HG03571 (cell line): ENCODE results near the gene CHTF18.

Source experiments
- ATAC-seq: cut with Tn5 transposase; IDR thresholded peaks from one replicate; pipeline ENCODE4 v1.9.1; 2021; ENCODE audit not compliant: unreplicated experiment

Gene CHTF18

DNA sequence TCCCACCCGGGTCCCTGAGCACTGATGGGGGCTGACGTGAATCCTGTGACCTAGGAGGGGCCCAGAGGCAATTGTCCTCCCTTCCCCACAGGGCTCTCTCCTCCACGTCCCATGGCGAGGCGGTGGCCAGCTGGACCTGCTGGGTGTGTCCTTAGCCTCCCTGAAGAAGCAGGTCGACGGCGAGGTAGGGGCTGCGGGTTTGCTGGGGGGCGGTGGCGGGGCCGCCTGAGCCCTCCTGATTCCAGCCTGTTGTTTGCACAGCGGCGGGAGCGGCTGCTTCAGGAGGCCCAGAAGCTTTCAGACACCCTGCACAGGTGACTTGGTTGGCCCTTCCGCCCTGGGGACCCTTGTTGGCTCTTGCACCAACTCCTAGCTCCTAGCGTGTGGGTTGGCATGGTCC, 1.7 kb downstream of the CHTF18 start:
- no peak for ATAC-seq

DNA sequence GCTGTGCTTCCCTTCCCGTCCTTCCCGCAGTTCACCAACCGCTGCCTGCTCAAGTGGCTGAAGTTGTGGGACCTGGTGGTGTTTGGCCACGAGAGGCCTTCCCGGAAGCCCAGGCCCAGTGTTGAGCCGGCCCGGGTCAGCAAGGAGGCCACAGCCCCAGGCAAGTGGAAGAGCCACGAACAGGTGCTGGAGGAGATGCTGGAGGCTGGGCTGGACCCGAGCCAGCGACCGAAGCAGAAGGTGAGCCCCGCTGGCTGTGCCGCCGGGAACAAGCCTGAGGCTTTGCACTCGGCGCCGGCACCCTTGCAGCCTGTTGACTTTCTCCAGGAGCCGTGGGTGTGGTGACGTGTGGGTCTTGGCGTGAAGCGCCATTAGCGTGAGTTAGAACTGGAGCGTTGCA, 2.7 kb downstream of the CHTF18 start:
- no peak for ATAC-seq

DNA sequence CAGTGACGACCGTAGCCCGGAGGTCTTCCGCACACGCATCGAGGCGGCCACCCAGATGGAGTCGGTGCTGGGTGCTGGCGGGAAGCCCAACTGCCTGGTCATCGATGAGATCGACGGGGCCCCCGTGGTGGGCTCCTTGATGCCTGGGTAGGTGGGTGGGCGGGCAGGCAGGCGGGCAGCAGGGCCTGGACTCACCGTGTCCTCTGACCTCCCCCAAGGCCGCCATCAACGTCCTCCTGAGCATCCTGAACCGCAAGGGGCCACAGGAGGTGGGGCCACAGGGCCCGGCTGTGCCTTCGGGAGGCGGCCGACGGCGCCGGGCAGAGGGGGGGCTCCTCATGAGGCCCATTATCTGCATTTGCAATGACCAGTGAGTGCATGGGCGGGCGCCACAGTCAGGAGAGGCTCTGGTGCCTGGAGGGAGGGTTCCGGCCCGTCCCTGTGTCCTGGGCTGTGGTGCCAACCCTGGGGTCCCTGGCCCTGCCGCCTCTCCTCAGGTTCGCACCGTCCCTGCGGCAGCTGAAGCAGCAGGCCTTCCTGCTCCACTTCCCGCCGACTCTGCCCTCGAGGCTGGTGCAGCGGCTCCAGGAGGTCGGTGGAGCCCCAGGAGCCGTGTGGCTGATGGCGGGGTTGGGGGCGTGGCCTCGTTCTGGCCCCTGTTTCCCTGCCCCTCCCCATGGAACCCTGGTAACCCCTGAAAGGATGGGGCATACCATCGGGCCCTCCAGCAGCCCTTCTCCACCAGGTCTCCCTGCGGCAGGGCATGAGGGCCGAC, 4.0 kb downstream of the CHTF18 start:
- no peak for ATAC-seq

DNA sequence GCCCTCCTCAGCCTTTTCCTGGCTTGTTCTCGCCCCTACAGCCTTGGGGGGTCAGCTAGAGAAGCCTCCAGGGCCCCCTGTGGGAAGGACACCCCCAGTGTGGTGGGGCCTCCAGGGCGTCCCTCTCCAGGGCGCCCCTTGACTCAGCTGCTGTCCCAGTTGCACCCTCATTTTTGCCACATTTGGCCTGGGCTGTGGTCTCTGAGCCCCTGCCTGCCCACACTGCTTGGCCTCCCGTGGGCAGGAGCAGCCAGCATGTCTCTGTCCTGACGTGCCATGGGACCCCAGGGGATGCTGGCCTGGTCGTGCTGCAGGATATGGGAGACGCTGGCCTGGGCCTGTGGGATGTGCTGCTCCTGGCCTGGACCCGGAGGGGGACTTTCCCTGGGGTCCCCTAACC, 5.0 kb downstream of the CHTF18 start:
- ATAC-seq: no peak

DNA sequence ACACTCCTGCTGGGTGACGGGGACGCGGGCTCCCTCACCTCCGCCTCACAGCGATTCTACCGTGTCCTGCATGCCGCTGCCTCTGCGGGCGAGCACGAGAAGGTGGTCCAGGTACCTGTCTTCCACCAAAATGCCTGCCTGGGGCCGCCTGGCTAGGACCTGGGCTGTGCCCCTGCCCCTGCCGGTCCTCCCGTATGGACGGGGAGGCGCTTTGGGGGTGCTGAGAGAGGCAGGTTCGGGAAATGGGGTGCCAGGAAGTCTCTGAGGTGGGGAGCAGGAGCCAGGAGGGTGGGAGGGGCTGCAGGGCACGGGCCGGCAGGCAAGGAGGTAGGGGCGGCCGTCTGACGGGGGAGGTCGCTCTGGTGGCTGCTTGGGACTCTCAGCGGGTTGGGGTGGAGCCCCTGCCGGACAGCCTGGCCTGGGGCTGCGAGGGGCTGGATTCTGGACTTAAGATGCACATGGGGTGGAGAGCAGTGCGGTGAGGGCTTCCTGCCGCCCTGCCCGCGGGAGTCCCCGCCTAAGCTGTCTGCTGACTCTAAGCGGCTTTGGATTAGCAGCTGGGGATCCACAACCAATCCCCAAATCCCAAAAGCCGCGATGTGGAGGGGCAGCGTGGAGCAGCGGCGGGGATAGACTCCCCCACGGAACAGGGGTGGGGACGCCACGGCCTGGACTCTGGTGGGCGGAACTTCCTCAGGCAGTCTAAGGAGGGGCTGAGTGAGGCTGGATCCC, 5.8 kb downstream of the CHTF18 start:
- ATAC-seq: no peak

DNA sequence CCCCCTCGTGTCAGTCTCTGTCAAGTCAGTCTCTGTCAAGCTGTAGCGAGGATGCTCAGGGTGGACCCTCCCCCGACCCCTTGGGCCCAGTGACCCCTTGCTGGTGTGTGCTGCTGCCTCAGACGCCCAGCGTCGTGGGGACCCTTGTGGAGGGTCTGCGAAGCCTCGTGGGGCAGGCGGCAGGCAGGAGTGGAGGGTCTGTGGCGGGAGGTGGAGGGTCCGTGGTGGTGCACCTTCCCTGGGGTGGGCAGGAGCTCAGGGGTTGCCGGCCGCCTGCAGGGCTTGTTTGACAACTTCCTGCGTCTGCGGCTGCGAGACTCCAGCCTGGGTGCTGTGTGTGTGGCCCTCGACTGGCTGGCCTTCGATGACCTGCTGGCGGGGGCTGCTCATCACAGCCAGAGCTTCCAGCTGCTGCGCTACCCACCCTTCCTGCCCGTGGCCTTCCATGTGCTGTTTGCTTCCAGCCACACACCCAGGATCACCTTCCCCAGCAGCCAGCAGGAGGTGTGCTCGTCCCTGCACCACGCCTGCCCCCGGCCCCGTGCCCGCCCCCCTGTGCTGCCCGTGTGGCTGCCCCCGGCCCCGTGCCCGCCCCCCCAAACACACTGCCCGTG, 6.5 kb downstream of the CHTF18 start:
- ATAC-seq: no peak

DNA sequence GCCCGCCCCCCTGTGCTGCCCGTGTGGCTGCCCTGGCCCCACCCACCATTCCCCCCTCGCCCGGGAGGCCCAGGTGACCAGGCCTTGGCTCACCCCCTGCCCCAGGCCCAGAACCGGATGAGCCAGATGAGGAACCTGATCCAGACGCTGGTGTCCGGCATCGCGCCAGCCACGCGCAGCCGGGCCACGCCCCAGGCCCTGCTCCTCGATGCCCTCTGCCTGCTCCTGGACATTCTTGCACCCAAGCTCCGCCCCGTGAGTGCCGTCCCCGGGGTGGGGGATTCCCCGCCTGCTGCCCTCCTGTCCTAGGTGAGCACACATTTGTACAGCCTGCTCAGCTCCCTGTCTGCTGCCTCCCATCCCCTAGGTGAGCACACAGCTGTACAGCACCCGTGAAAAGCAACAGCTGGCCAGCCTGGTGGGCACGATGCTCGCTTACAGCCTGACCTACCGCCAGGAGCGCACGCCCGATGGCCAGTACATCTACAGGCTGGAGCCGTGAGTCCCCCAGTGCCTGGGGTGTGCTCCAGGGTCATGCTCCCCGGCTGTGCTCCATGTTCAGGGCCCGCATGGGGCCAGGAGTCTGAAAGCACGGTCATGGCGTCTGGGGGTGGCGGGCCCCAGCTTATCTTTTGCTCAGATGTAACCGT, 7.3 kb downstream of the CHTF18 start:
- no peak for ATAC-seq

DNA sequence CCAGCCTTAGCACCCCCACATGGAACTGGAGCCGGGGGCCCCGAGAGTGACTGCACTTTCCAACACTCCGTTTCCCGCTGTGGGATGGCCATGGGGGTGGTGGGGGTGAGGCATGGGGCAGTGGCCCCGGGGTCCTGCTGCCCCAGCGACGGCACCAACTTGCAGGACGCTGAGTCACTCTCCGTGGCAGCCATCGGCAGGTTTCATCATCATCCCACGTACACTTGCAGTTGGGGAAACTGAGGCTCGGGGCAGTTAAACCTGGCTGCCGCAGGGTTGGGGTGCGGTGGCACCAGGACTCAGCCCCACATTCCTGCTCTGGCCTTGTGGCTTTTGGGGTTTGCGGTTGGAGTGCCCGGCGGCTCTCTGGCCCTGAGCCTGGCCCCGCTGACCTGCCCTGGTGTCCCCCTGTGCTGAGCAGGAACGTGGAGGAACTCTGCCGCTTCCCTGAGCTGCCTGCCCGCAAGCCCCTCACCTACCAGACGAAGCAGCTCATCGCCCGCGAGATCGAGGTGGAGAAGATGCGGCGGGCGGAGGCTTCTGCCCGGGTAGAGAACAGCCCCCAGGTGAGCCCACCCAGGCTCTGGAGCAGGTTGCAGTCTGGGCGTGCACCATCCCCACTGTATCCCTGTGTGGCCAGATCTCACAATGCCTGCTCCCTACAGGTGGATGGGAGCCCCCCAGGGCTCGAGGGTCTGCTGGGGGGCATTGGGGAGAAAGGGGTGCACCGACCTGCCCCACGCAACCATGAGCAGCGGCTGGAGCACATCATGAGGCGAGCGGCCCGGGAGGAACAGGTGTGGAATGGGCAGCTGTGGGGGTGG, 8.1 kb downstream of the CHTF18 start:
- no peak for ATAC-seq

DNA sequence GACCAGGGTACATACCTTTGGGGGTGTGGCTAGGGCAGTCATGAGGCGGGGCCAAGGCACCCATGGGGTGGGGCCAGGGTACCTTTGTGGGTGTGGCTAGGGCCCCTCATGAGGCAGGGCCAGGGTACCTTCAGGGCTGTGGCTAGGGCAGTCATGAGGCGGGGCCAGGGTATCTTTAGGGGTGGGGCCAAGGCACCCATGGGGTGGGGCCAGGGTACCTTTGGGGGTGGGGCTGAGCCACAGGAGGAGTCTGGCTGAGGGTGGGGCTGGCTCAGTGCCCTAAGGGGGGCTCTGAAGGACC, 8.7 kb downstream of the CHTF18 start:
- no peak for ATAC-seq

DNA sequence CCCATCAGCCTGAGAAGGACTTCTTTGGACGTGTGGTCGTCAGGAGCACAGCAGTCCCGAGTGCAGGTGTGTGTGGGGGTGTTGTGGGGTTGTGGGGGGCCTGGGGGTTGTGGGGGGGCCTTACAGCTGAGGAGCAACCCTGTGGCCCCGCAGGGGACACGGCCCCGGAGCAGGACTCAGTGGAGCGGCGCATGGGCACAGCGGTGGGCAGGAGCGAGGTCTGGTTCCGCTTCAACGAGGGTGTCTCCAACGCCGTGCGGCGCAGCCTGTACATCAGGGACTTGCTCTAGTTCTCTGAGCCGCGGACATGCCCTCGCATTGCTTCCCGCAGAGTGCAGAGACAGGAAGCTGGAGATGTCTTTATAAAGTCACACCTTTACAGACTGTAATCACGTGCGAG, 9.3 kb downstream of the CHTF18 start:
- ATAC-seq: no peak

DNA sequence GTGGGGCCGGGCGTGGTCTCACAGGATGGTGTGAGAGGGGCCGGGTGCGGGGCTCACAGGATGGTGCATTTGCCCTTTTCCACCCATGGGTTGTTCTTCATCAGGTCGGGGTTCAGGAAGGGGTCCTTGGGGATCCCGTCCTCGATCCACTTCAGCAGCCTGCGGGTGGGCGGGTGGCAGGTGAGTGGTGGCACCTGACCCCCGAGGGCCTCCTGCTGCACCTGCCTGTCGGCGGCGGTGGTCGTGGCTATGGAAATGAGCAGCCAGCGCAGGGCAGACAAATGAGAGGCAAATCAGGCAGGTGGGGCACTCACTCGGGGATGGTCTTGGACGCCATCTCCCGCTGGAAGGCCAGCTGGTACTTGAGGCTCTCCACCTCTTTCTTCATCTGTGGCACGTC, 10.2 kb downstream of the CHTF18 start:
- ATAC-seq: no peak

DNA sequence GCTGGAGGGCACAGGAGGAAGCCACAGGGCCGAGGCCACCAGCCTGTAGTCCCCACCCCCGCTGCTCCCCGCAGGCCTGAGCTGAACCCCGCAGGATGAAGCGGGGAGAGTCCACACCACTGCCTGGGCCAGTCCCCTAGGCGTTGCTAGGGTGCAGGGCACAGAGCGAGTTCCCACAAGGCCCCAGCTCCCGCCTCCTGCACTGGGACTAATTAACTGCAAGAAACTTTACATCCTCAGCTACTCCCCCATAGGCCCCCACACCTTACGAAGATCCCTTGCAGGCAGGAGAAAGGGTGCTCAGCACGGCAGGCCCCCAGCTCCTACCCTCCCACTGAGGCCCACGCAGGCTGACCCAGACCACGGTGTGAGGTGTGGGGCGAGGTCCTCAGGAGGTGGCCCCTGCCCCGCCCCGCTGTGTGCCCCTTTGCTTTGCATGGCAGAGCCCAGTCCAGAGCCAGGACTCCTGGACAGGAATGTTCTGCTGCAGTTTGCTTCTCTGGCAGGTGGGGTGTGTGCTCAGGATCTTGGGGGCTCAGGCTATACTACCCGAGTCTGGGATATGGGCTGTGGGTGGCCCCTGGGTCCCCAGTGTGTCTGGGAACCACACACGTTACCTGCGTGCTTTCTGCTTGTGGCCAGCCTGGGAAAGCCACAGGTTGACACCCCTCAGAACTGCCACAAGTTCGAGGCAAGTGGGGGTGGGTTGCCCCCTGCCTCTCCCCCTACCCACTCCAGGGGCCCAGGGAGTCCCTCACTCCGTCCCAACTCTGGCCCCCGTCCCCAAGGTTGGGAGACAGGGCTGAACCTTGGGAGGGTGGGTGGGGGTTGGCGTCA, 10.9 kb downstream of the CHTF18 start:
- no peak for ATAC-seq

DNA sequence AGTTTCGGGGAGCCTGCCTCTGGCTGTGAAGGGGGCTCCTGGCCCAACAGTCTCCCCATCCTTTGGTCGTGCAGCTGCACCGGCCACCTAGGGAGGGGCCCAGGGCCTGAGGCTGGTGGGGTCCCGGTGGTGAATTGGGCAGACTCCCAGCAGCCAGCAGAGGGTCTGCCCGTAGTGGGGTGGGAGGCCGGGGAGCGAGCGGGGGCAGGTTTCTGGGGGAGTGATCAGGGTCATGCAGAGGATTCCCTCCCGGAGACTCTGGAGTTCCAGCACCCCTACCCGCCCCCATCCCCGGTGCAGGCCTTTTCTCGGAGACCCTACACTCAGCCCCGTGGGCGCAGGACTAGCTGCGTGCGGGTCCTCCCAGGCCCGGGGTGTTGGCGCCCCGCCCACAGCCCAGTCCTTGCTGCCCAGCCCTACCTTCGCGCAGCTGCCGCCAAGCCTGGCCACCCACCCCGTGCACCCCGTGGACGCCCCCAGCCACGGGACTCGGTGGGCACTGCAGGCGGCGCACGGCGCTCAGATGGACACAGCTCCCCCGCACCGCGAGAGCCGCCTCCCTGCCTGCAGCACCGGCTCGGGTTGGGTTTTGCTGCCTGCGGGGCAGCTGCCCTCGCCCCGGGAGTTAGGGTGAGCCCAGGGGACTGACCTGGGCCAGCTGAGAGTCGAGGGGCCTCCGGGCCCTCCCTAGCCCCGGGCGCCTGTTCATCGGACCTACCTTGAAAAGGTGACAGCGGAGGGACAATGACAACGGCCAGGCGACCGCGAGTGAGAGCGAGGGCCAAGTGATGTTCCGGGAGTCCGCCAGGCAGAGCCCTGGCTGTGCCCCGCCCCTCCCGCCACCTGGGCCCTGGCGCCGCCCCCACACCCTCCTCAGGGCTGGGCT, 11.8 kb downstream of the CHTF18 start, which contains the start of gene GNG13:
Gene GNG13, minus strand, starts transcription at position 787 of the 886 bp plus-strand sequence. CDS start 1,657 bp downstream, outside the sequence.
- ATAC-seq: no peak

DNA sequence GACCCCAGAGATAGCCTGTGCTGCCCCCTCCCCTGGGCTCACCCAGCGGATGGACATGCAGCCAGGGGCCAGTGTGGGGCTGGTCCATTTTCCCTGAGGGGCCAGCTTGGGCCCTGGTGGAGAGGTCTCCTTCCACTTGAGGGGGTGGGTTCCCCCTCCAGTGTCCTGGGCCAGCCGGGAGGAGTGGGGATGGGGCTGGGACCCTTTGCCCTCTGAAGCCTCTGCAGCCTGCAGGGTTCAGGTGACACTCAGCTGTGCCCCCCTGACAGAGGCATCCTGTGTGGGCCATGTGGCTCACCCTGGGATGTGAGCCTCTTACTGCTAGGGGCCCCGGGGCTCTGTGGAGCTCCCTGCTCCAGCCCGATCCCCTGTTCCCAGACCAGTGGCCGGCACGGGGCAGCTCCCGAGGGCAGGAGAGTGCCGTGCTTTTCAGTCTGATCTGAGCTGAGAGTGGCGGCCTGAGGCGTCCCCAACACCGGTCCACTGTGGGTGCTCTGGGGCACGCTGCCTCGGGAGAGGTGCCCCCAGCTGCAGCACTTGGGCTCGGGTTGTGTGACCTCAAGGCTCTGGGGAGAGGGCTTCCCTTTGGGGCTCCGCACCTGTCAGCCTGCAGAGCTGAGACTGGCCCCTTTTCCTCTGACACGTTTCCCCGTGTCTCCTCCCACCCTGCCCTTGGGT, 12.6 kb downstream of the CHTF18 start:
- no peak for ATAC-seq

DNA sequence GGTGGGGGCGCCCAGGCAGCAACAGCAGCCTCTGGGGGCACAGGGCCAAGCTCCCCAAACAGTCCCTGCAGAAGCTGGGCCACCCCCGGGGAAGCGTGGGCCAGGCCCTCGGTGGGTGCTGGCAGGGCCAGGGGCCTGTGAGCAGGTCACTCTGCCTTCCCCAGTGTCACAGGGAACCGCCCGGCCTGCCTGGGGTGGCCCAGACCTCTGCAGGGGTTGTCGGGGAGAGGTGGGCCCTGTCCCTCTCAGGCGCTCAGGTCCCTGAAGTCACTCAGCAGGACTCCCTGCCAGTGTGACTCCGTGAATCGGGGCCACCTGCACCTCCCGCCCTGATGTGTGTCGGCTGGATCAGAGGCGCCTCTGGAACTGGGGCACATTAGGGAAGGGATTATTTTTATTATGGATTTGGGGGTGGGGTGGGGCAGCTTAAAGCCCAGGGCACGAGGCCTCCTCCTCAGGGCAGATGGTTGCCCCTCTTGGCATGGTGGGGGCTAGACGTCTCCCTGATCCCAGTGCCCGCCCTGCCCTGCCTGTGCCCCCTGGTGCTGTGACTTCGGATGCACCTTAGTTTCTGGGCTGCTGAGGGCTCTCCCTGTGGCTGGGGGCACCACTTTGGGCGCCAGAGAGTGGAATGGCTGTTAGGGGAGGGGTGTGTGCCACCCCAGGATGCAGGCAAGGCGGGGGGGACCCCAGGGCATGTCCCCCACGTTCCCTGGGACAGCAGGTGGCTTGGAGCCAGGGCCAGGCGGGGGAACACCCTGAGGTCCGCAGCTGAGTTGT, 13.4 kb downstream of the CHTF18 start:
- ATAC-seq: no peak

DNA sequence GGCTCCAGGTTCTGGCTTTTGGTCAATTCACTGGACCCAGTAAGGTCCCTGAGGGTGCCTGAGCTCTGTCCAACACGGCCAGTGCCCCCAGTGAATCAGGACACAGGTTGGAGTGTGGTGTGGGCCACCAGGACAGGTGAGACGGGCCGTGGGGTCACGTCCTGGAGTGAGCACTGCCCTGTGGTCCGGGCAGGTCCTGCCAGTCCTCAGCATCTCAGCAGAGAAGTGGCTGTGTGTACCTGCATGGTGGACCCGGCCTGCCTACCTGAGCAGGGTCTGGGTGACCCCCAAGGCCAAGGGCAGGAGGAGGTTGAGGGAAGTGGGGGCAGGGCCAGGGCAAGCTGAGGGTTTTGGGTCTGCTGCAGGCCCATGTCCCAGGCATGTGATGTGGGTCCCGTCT, 14.0 kb downstream of the CHTF18 start:
- ATAC-seq: no peak

DNA sequence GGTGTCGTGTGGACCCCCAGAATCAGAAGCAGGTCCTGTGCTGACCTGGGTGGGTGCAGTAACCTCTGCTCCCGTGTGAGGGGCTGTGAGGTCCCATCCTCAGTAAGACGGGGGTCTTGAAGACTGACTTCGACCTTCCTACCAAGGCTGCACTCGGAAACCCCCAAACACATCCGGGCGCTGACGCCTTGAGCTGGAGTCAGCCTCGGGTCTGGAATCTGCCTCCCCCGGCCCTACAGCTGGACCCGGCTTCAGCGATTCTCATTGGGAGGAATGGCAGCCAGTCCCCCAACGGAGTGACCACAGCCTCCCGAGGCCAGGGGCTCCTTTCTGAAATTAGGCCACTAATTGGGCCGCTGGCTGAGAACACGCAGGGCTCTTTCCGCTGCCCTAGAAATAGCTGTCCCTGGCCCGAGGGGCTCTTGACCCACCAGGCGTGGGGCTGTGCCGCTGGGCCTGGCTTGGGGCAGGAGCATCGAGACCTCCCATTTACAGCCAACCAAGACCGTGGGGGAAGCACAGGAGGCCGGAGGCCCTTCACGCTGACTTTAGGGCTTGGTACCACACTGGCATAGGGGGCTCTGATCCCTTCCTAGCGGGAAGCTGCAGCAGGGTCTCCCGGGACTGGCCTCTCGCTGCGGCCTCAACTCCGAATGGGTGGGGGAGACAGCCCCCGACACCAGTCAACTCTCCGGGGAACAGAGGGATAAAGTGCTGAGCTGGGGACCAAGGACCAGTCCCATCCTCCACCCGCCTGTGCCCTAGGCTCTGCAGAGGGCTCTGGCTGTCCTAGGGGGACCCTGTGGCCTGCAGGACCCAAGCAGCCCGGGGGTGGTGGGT, 14.7 kb downstream of the CHTF18 start:
- no peak for ATAC-seq
